Inflammatory macrophage (primary cell): Measurements from ENCODE around the gene COQ10A.

ENCODE experiments used
- DNase-seq, 2 donors: peaks; one replicate each; pipeline ENCODE4 v3.0.0-alpha.2; 2020 to 2022

Gene COQ10A

GRCh38 chr12:56317675-56318074, 50.9 kb downstream of the COQ10A start:
- no peak for DNase-seq
